WTC11 (cell line): ENCODE measurements around the gene EPB41L4B. TPM values are rescaled to one million over a fixed set of nuclear protein-coding genes. Genes with fewer than 3 reads are reported as not detected.

Experiments used
- ATAC-seq: fragments of 200-7000 bp; cut with Tn5 transposase; 2 replicates; pipeline ENCODE4 v1.10.0; 2021; ENCODE audit warnings: mild to moderate bottlenecking, moderate library complexity
- CTCF ChIA-PET: fragments of 300-600 bp; sonication (Branson Sonifier 250); formaldehyde crosslinking; loops from one replicate; lab custom pipeline; 2021; ENCODE audit warnings: antibody characterized with exemption; lab: Charles Lee
- POLR2A ChIA-PET: fragments of 350-600 bp; sonication (Branson Sonifier 250); formaldehyde crosslinking; loops from one replicate; lab custom pipeline; 2021; ENCODE audit warnings: antibody characterized with exemption; lab: Charles Lee
- DNase-seq: peaks from one replicate; pipeline ENCODE4 v3.0.0; 2021; ENCODE audit warnings: low spot score
- H3K27ac Mint-ChIP-seq: 2 replicates; pipeline ENCODE4 v1.8.0; 2021; ENCODE audit warnings: mixed read lengths
- H3K27me3 Mint-ChIP-seq: 2 replicates; pipeline ENCODE4 v1.8.0; 2021; ENCODE audit warnings: low read depth, mild to moderate bottlenecking, moderate library complexity, mixed read lengths
- H3K36me3 Mint-ChIP-seq: 2 replicates; pipeline ENCODE4 v1.8.0; 2021; ENCODE audit warnings: mixed read lengths
- H3K4me1 Mint-ChIP-seq: 2 replicates; pipeline ENCODE4 v1.8.0; 2022; ENCODE audit warnings: mixed read lengths
- H3K4me3 Mint-ChIP-seq: 2 replicates; pipeline ENCODE4 v1.8.0; 2021; ENCODE audit warnings: mild to moderate bottlenecking, moderate library complexity, mixed read lengths
- H3K9me3 Mint-ChIP-seq: 2 replicates; pipeline ENCODE4 v1.8.0; 2021; ENCODE audit warnings: mixed read lengths
- AFF4 ChIP-seq: sonication (generic); formaldehyde crosslinking; IDR thresholded peaks from 2 replicates; pipeline ENCODE4 v1.8.1; 2023; ENCODE audit warnings: mild to moderate bottlenecking, missing genetic modification reagents, borderline replicate concordance
- ATF3 ChIP-seq: sonication (generic); formaldehyde crosslinking; conservative IDR thresholded peaks from 2 replicates; pipeline ENCODE4 v1.8.1; 2022; ENCODE audit warnings: mild to moderate bottlenecking, missing genetic modification reagents
- E2F1 ChIP-seq: sonication (generic); formaldehyde crosslinking; IDR thresholded peaks from 2 replicates; pipeline ENCODE4 v1.8.0; 2022; ENCODE audit warnings: mild to moderate bottlenecking, missing genetic modification reagents
- GRHL2 ChIP-seq: fragments of 250-450 bp; sonication (Bioruptor Pico); IDR thresholded peaks from 2 replicates; pipeline ENCODE4 v1.8.0; 2022; ENCODE audit warnings: mild to moderate bottlenecking, moderate library complexity; ENCODE audit not compliant: insufficient replicate concordance, severe bottlenecking
- JAZF1 ChIP-seq: fragments of 250-450 bp; sonication (Bioruptor Pico); IDR thresholded peaks from 2 replicates; pipeline ENCODE4 v1.9.0; 2021; ENCODE audit warnings: moderate library complexity, mild to moderate bottlenecking, inconsistent platforms
- MLX ChIP-seq: sonication (generic); formaldehyde crosslinking; IDR thresholded peaks from 2 replicates; pipeline ENCODE4 v1.8.1; 2023; ENCODE audit warnings: mild to moderate bottlenecking, missing genetic modification reagents, moderate library complexity
- MXD4 ChIP-seq: fragments of 250-450 bp; sonication (Bioruptor Pico); IDR thresholded peaks from 2 replicates; pipeline ENCODE4 v1.8.0; 2021; ENCODE audit warnings: mild to moderate bottlenecking, moderate library complexity, borderline replicate concordance
- NFATC4 ChIP-seq: fragments of 250-450 bp; sonication (Bioruptor Pico); IDR thresholded peaks from 2 replicates; pipeline ENCODE4 v1.9.0; 2021; ENCODE audit warnings: mild to moderate bottlenecking
- PRRX2 ChIP-seq: fragments of 250-450 bp; sonication (Bioruptor Pico); IDR thresholded peaks from 2 replicates; pipeline ENCODE4 v1.8.0; 2021; ENCODE audit warnings: mild to moderate bottlenecking
- TEAD1 ChIP-seq: sonication (generic); formaldehyde crosslinking; IDR thresholded peaks from 2 replicates; pipeline ENCODE4 v1.8.0; 2022; ENCODE audit warnings: mild to moderate bottlenecking, missing genetic modification reagents
- ZBTB43 ChIP-seq: sonication (generic); formaldehyde crosslinking; IDR thresholded peaks from 2 replicates; pipeline ENCODE4 v1.8.1; 2023; ENCODE audit warnings: mild to moderate bottlenecking, missing genetic modification reagents
- ZMAT4 ChIP-seq: fragments of 250-450 bp; sonication (Bioruptor Pico); IDR thresholded peaks from 2 replicates; pipeline ENCODE4 v1.9.0; 2021; ENCODE audit warnings: mild to moderate bottlenecking
- ZNF121 ChIP-seq: sonication (generic); formaldehyde crosslinking; IDR thresholded peaks from 2 replicates; pipeline ENCODE4 v1.8.0; 2023; ENCODE audit warnings: missing genetic modification reagents
- ZNF396 ChIP-seq: fragments of 250-450 bp; sonication (Bioruptor Pico); IDR thresholded peaks from 2 replicates; pipeline ENCODE4 v1.8.0; 2021; ENCODE audit warnings: mild to moderate bottlenecking, moderate library complexity, borderline replicate concordance
- total RNA-seq: library from RNA; stranded (reverse); gene quantifications from 3 replicates; pipeline ENCODE4 v1.2.3, GENCODE V29; 2021
- TF ChIP-seq, protein P1 (sequence below): fragments of 200-600 bp; IDR thresholded peaks from 2 replicates; pipeline ENCODE4 v1.8.0; 2022; ENCODE audit warnings: antibody characterized with exemption
- TF ChIP-seq, protein P2 (sequence below): sonication (generic); formaldehyde crosslinking; IDR thresholded peaks from 2 replicates; pipeline ENCODE4 v1.8.1; 2022; ENCODE audit warnings: low read depth, missing genetic modification reagents, borderline replicate concordance
- TF ChIP-seq, protein P3 (sequence below): sonication (generic); formaldehyde crosslinking; IDR thresholded peaks from 2 replicates; pipeline ENCODE4 v1.8.0; 2022; ENCODE audit warnings: mild to moderate bottlenecking, missing genetic modification reagents
- TF ChIP-seq, protein P4 (sequence below): sonication (generic); formaldehyde crosslinking; IDR thresholded peaks from 2 replicates; pipeline ENCODE4 v1.8.1; 2023; ENCODE audit warnings: mild to moderate bottlenecking, moderate library complexity, missing genetic modification reagents

Gene EPB41L4B
- total RNA-seq, 1 experiment from 2014 or later: 20.0 TPM

DNA sequence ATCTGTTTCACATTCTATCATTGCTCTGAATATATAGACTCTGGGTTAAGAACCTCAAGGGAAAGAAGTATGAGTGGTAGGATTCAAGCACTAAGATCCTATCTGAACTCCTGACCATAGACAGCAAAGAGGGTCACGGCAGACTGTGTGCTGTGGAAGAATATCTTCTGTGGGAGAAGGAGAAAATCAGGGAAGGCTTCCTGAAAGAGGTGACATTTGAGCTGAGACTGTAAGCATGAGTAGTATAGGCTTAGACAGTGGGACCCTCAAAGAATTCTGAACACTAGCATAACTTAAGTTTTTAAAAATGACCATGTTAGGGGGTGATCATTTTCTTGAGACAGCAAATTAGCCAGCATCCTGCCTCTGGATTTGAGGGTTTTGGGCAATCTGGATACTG, 157.7 kb downstream of the EPB41L4B start (continued):
- no peak for TF ChIP-seq ATF3

DNA sequence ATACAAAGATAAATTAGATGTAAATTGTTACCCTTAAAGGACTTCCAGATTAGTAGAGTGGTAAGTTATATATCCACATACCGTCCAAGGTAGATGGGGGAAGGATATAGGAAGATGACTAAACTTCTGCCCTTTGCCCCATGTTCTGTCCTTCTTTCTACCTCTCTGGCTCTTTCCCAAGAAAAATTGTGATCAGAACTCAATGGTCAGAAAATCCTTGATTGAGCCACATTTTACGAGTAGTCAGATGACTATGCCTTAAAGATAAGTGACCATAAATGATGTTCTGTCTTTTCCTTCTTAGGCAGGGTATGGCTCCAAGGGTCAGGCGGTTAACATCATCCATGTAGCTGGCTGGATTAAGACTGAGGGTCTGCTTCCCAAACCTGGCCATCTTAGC, 158.2 kb downstream of the EPB41L4B start:
- Mint-ChIP-seq H3K27ac (no peak overlapping the region), H3K36me3 (peaks cover 7% of the 10 kb centered on the region; the same call in 1 of the 2 replicates), H3K27me3 (peaks cover 32% of the 10 kb centered on the region), H3K9me3 (peaks cover 11% of the 10 kb centered on the region), H3K4me3 (no peak overlapping the region), H3K4me1 (peaks cover 9% of the 10 kb centered on the region)
- ChIA-PET CTCF (no interaction called here), POLR2A (no interaction called here)
- ATAC-seq: no peak
- no peak for DNase-seq
- no peak for TF ChIP-seq PRRX2 (CRISPR knock-in tag)
- TF ChIP-seq, protein P1, sequence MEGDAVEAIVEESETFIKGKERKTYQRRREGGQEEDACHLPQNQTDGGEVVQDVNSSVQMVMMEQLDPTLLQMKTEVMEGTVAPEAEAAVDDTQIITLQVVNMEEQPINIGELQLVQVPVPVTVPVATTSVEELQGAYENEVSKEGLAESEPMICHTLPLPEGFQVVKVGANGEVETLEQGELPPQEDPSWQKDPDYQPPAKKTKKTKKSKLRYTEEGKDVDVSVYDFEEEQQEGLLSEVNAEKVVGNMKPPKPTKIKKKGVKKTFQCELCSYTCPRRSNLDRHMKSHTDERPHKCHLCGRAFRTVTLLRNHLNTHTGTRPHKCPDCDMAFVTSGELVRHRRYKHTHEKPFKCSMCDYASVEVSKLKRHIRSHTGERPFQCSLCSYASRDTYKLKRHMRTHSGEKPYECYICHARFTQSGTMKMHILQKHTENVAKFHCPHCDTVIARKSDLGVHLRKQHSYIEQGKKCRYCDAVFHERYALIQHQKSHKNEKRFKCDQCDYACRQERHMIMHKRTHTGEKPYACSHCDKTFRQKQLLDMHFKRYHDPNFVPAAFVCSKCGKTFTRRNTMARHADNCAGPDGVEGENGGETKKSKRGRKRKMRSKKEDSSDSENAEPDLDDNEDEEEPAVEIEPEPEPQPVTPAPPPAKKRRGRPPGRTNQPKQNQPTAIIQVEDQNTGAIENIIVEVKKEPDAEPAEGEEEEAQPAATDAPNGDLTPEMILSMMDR: no peak
- no peak for TF ChIP-seq ZNF121 (CRISPR knock-in tag)
- TF ChIP-seq AFF4 (CRISPR knock-in tag): no peak
- no peak for TF ChIP-seq TEAD1 (CRISPR knock-in tag)
- no peak for TF ChIP-seq MLX
- TF ChIP-seq E2F1 (CRISPR knock-in tag): no peak

DNA sequence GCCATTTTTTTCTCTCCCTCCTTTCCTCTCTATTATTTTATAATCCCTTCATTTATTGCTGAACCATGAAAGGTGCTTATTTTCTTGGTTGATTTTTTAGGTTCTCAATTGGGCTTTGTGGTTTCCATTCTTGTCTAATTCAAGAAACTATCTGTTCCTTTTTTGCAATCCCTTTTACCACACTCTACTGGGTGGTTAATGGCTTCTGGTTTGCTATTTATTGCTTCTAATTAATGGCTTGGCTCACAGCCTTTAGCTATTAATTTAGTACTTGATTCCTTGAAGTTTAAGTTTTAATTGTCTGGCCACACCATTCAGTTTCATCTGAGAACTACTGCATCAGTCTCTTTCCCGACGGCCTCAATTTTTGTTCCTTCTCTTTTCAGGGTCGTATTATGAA, 159.4 kb downstream of the EPB41L4B start:
- Mint-ChIP-seq H3K27ac (no peak overlapping the region), H3K27me3 (peaks cover 24% of the 10 kb centered on the region), H3K4me1 (peaks cover 6% of the 10 kb centered on the region; the same call in 1 of the 2 replicates), H3K9me3 (peaks cover 11% of the 10 kb centered on the region), H3K36me3 (peaks cover 7% of the 10 kb centered on the region; the same call in 1 of the 2 replicates), H3K4me3 (no peak overlapping the region)
- ATAC-seq (no peak), DNase-seq (no peak)
- ChIA-PET CTCF (interaction anchor here (0.7 to 1.1 kb wide), 2 partner anchors 38 to 240 kb away, joined by 3 read pairs; no protein-coding TSS in a partner anchor), POLR2A (no interaction called here)
- TF ChIP-seq MXD4 (CRISPR knock-in tag): no peak
- no peak for TF ChIP-seq JAZF1
- TF ChIP-seq TEAD1 (CRISPR knock-in tag): no peak
- TF ChIP-seq ZBTB43 (CRISPR knock-in tag): no peak
- TF ChIP-seq, protein P2, sequence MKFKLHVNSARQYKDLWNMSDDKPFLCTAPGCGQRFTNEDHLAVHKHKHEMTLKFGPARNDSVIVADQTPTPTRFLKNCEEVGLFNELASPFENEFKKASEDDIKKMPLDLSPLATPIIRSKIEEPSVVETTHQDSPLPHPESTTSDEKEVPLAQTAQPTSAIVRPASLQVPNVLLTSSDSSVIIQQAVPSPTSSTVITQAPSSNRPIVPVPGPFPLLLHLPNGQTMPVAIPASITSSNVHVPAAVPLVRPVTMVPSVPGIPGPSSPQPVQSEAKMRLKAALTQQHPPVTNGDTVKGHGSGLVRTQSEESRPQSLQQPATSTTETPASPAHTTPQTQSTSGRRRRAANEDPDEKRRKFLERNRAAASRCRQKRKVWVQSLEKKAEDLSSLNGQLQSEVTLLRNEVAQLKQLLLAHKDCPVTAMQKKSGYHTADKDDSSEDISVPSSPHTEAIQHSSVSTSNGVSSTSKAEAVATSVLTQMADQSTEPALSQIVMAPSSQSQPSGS: no peak
- TF ChIP-seq GRHL2: no peak
- TF ChIP-seq, protein P3, sequence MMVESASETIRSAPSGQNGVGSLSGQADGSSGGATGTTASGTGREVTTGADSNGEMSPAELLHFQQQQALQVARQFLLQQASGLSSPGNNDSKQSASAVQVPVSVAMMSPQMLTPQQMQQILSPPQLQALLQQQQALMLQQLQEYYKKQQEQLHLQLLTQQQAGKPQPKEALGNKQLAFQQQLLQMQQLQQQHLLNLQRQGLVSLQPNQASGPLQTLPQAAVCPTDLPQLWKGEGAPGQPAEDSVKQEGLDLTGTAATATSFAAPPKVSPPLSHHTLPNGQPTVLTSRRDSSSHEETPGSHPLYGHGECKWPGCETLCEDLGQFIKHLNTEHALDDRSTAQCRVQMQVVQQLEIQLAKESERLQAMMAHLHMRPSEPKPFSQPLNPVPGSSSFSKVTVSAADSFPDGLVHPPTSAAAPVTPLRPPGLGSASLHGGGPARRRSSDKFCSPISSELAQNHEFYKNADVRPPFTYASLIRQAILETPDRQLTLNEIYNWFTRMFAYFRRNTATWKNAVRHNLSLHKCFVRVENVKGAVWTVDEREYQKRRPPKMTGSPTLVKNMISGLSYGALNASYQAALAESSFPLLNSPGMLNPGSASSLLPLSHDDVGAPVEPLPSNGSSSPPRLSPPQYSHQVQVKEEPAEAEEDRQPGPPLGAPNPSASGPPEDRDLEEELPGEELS (CRISPR knock-in tag): no peak
- no peak for TF ChIP-seq ZMAT4
- TF ChIP-seq, protein P4, sequence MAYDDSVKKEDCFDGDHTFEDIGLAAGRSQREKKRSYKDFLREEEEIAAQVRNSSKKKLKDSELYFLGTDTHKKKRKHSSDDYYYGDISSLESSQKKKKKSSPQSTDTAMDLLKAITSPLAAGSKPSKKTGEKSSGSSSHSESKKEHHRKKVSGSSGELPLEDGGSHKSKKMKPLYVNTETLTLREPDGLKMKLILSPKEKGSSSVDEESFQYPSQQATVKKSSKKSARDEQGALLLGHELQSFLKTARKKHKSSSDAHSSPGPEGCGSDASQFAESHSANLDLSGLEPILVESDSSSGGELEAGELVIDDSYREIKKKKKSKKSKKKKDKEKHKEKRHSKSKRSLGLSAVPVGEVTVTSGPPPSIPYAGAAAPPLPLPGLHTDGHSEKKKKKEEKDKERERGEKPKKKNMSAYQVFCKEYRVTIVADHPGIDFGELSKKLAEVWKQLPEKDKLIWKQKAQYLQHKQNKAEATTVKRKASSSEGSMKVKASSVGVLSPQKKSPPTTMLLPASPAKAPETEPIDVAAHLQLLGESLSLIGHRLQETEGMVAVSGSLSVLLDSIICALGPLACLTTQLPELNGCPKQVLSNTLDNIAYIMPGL (CRISPR knock-in tag): no peak
- TF ChIP-seq ZNF396 (CRISPR knock-in tag): no peak
- TF ChIP-seq NFATC4 (CRISPR knock-in tag): no peak
